DOHH2 (cell line): ENCODE measurements around the gene TSPAN5.

Experiments
- CTCF ChIP-seq: fragments of 200-600 bp; sonication (generic); IDR thresholded peaks from one replicate; pipeline ENCODE4 v1.5.1; 2014; ENCODE audit warnings: antibody characterized with exemption, mild to moderate bottlenecking, low read depth, low read length; ENCODE audit not compliant: poor library complexity, severe bottlenecking
- EZH2phosphoT487 ChIP-seq: fragments of 200-600 bp; sonication (generic); IDR thresholded peaks from 2 replicates; pipeline ENCODE4 v1.6.1; 2017; ENCODE audit warnings: borderline replicate concordance, mild to moderate bottlenecking, antibody characterized with exemption, low read length, moderate library complexity, mixed read lengths

DNA sequence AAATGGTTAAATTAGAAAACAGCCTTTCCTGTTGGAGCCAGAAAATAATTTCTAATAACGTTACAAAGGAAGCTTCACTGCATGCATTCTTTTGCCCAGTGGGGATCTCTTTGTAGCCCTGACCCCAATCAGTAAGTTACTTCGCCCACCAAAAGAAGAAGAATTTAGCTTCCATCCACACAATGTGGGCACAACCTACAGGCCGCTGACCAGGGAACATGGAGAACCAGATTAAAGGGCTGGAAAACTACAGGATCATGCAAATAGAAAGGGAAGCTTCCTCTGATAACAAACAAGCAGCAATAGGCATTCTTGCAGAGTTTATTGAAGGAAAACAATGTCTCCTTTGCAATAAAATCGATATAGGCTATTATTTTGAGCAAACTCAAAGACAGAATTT lies 21.3 kb upstream of the TSPAN5 start:
- TF ChIP-seq CTCF (no peak), EZH2phosphoT487 (no peak)
